BE2C (cell line): ENCODE results near the gene PRCD.
"Not testable (repeated sequence)": the region's sequence is repeated elsewhere in the genome, so short reads cannot be mapped to it uniquely, and the experiment has no call there.

ENCODE experiments used
- DNase-seq: peaks from one replicate; pipeline ENCODE4 v3.0.0-alpha.2; 2020
- H3K27me3 ChIP-seq: fragments of 250-450 bp; sonication (Bioruptor Pico); 2 replicates; pipeline ENCODE4 v1.5.1; 2020; ENCODE audit warnings: mild to moderate bottlenecking
- H3K36me3 ChIP-seq: fragments of 250-450 bp; sonication (Bioruptor Pico); 2 replicates; pipeline ENCODE4 v1.5.1; 2020; ENCODE audit warnings: mild to moderate bottlenecking
- H3K4me1 ChIP-seq: fragments of 250-450 bp; sonication (Bioruptor Pico); 2 replicates; pipeline ENCODE4 v1.5.1; 2020
- H3K4me3 ChIP-seq: 2 replicates; pipeline ENCODE4 v1.5.1; 2011; ENCODE audit warnings: low read depth, low read length
- H3K9me3 ChIP-seq: fragments of 250-450 bp; sonication (Bioruptor Pico); 2 replicates; pipeline ENCODE4 v1.5.1; 2020
- CTCF ChIP-seq: IDR thresholded peaks from 2 replicates; pipeline ENCODE4 v1.5.1; 2012; ENCODE audit warnings: mild to moderate bottlenecking, low read depth, low read length

PRCD gene

GRCh38 chr17:76553178-76553908 lies 13.5 kb downstream of the PRCD start:
- no peaks in the 10 kb centered on the region for H3K9me3 ChIP-seq
- no peaks in the 10 kb centered on the region for H3K27me3 ChIP-seq
- no peak for TF ChIP-seq CTCF
- peaks cover 8% of the 10 kb centered on the region for H3K4me1 ChIP-seq
- H3K4me3 ChIP-seq: no peak overlapping the region
- H3K36me3 ChIP-seq: peaks cover 52% of the 10 kb centered on the region
- DNase-seq: peak; percentile 69

- H3K4me3 ChIP-seq: no peak overlapping the region
- no peaks in the 10 kb centered on the region for H3K27me3 ChIP-seq
- H3K9me3 ChIP-seq: no peaks in the 10 kb centered on the region
- DNase-seq: no peak
- peaks cover 8% of the 10 kb centered on the region for H3K4me1 ChIP-seq
- TF ChIP-seq CTCF: no peak
- peaks cover 52% of the 10 kb centered on the region for H3K36me3 ChIP-seq
Measured at GRCh38 chr17:76554131-76554530, 14.3 kb downstream of the PRCD start.

GRCh38 chr17:76556765-76557367 lies 17.0 kb downstream of the PRCD start:
- peaks cover 11% of the 10 kb centered on the region for H3K4me1 ChIP-seq
- no peak for DNase-seq

GRCh38 chr17:76557368-76558197 lies 17.7 kb downstream of the PRCD start:
- no peaks in the 10 kb centered on the region for H3K9me3 ChIP-seq
- H3K4me3 ChIP-seq: peak overlapping the region; percentile 76
- TF ChIP-seq CTCF: peak; percentile 75
- H3K27me3 ChIP-seq: no peaks in the 10 kb centered on the region
- H3K4me1 ChIP-seq: peaks cover 12% of the 10 kb centered on the region
- H3K36me3 ChIP-seq: peaks cover 63% of the 10 kb centered on the region
- DNase-seq: peak; percentile 98

More at GRCh38 chr17:76556765-76557367, 17.0 kb downstream of the PRCD start:
- TF ChIP-seq CTCF: no peak
- H3K9me3 ChIP-seq: no peaks in the 10 kb centered on the region
- peaks cover 58% of the 10 kb centered on the region for H3K36me3 ChIP-seq
- H3K4me3 ChIP-seq: peak overlapping the region; percentile 76
- H3K27me3 ChIP-seq: no peaks in the 10 kb centered on the region

GRCh38 chr17:76558198-76559095 lies 18.6 kb downstream of the PRCD start:
- peaks cover 62% of the 10 kb centered on the region for H3K36me3 ChIP-seq

GRCh38 chr17:76559460-76559859 lies 19.6 kb downstream of the PRCD start:
- peaks cover 54% of the 10 kb centered on the region for H3K36me3 ChIP-seq
- H3K4me3 ChIP-seq: peak overlapping the region; percentile 76
- not testable (repeated sequence) for H3K9me3 ChIP-seq, H3K4me1 ChIP-seq, DNase-seq, H3K27me3 ChIP-seq

More at GRCh38 chr17:76558198-76559095, 18.6 kb downstream of the PRCD start:
- peaks cover 12% of the 10 kb centered on the region for H3K4me1 ChIP-seq
- no peak for DNase-seq
- peak; percentile 73 for TF ChIP-seq CTCF
- peak overlapping the region; percentile 76 for H3K4me3 ChIP-seq
- H3K27me3 ChIP-seq: no peaks in the 10 kb centered on the region
- H3K9me3 ChIP-seq: no peaks in the 10 kb centered on the region
